IMR-90 (cell line): Measurements from ENCODE around the gene CCNQ.

Experiments
- CHD1 ChIP-seq: IDR thresholded peaks from 2 replicates; pipeline ENCODE4 v1.6.1; 2012; ENCODE audit warnings: low read depth, low read length, improper control_type of control experiment
- CTCF ChIP-seq: conservative IDR thresholded peaks from 2 replicates; pipeline ENCODE4 v1.5.1; 2012; ENCODE audit warnings: mild to moderate bottlenecking, low read depth, low read length, improper control_type of control experiment
- MXI1 ChIP-seq: IDR thresholded peaks from 2 replicates; pipeline ENCODE4 v1.6.1; 2012; ENCODE audit warnings: low read depth, mild to moderate bottlenecking, low read length, moderate library complexity, borderline replicate concordance
- POLR2A ChIP-seq: IDR thresholded peaks from 2 replicates; pipeline ENCODE4 v1.6.1; 2012; ENCODE audit warnings: mild to moderate bottlenecking, low read depth, low read length

- TF ChIP-seq CHD1 (no peak), MXI1 (no peak), CTCF (no peak), POLR2A (no peak)
These were observed 46.2 kb upstream of the CCNQ start for GRCh38 chrX:153645151-153645550.
